Dedifferentiated amniotic fluid mesenchymal stem cell (primary cell): Measurements from ENCODE around the gene PAQR6.
"Not testable (repeated sequence)": the region's sequence is repeated elsewhere in the genome, so short reads cannot be mapped to it uniquely, and the experiment has no call there.

Source experiments
- DNase-seq: peaks from one replicate; pipeline ENCODE4 v3.0.0-alpha.2; 2016; ENCODE audit errors: extremely low spot score

Gene PAQR6

DNA sequence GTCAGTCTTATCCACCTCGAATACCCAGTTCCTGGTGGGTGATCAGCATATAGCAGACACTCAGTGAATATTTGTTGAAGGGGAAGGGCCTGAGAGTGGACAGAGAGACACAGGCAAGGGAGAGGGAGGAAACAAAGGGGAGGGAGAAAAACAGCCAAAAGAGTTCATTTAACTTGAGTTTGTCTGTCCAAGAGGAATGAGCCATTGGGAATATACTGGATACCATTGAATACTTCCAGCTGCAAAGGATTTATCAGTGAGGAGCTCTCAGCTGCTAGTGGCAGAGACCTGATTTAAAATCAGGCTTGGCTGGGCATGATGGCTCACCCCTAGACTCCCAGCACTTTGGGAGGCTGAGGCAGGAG lies 17.4 kb downstream of the PAQR6 start:
- no peak for DNase-seq

DNA sequence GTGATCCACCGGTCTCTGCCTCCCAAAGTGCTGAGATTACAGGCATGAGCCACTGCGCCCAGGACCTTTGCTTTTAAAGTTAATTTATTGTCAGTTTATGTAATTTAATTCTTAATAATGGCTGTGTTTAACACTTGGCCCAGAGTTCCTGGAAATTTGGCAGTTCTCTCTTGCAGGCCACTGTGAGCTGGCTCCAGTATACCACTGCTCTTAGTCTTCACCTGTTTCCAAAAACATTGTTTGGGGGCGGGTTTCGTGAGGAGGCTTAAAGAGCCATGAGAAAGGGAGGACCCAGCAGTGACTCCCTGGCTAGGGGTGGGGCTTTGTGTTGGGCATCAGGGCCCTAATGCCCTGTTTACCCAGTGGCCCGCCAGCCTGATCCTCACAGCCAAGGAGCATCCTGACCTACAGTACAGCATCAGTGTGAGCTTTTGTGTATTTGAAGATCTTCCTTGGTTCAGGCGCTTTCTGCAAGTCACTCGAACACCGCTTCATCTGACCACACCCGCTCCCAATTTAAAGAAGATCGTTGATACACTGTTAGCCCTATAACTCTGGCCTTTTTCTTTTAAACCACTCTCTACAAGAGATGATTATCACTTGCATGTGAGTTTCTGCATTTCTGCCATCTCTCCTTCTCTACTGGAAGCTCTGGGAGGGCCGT lies 17.9 kb downstream of the PAQR6 start:
- no peak for DNase-seq

DNA sequence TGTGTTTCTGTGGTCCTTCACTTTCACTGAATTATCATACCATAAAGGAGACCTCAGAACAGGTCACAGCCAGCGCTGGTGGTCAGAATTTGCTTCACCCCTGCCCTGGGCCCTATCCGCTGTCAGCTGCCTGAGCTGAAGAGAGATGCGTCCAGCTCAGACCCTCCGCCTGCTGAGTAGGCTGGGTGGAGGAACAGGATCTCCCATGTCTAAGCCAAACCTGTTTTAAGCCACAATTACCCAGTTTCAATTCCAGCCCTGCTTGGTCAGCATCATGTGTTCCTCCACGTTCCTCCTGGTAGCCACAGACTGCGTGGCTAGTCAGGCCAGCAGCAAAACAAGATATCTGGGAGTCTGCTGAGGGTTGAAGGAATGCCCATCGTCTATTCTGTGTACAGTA lies 19.4 kb downstream of the PAQR6 start:
- no peak for DNase-seq

DNA sequence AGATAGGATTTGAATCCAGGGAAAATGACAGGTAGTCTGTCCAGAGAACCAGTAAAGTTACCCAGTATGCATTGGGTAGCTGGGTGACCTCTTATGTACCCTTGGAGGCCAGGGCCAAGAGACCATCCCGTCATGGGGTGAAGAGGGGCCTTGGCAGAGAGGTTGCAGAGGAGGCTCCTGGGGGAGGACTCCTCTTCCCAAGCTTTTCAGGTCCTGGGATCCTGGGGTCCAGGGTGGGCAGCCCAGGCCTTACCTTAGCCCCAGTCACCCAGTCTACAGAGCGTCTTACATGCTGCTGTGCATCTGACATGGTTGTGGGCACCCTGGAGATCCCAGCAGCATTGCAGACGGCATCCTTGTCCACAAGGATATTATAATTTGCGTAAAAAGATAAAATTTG lies 21.1 kb downstream of the PAQR6 start:
- DNase-seq, result no peak

DNA sequence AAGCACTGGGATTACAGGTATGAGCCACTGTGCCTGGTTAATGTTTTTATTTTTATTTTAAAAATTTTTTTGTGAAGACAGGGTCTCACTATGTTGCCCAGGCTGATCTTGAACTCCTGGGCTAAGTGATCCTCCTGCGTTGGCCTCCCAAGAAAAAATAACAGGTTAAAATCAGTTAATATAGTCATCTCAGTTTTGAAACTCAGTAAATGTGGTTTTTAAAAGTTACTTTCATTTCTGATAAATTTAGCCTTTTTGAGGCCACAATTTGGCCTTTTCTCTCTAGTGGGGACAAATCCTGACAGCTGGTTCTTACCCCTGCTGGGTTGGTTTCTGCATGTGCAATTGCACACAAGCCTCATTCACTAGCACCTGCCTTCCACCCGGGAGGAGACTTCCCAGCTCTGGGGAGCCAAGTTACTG lies 21.7 kb downstream of the PAQR6 start:
- DNase-seq, result no peak

DNA sequence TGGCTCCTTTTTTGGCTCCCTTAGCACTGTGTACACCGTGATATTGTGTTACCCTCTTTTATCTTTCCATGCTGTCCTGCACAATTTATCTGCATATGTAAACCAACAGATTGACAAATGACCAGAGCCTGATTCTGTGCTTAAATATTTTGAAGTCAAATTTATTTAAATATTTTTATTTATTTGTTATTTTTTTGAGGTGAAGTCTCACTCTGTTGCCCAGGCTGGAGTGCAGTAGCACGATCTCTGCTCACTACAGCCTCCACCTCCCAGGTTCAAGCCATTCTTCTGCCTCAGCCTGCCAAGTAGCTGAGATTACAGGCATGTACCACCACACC lies 22.2 kb downstream of the PAQR6 start:
- no peak for DNase-seq

DNA sequence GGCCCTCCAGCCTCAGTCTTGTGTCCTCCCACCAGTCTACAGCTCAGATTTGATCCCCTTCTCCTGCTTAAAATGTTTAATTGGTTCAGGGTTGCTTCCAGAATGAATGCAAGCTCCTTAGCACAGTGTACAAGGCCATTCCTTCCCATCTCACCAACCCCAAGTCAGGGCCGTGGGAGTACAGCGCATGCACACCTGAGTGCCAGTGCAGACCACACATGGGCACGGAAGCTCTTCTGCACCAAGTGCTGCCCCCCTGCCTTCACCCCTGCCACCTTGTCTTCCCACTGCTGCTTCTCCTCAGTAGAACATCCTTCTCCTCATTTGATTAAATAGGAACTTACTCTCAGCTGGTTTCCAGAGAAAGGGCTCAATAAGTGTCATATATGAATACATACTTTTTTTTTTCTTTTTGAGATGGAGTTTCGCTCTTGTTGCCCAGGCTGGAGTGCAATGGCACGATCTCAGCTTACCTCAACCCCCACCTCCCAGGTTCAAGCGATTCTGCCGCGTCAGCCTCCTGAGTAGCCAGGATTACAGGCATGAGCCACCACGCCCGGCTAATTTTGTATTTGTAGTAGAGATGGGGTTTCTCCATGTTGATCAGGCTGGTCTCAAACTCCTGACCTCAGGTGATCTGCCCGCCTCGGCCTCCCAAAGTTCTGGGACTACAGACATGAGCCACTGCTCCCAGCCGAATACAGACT lies 25.7 kb downstream of the PAQR6 start:
- DNase-seq, result no peak

DNA sequence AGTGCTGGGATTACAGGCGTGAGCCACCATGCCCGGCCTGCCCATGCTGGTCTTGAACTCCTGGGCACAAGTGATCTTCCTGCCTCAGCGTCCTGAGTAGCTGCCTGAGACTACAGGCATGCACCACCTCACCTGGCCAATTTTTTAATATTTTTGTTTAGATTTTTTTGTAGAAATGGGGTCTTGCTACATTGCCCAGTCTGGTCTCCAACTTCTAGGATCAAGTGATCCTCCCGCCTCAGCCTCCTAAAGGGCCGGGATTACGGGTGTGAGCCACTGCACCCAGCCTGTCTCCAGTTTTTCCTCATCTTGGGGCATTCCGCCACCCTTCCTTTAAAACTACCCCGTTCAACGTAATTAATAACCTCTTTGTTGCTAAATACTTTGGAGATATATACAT lies 27.6 kb downstream of the PAQR6 start:
- no peak for DNase-seq

DNA sequence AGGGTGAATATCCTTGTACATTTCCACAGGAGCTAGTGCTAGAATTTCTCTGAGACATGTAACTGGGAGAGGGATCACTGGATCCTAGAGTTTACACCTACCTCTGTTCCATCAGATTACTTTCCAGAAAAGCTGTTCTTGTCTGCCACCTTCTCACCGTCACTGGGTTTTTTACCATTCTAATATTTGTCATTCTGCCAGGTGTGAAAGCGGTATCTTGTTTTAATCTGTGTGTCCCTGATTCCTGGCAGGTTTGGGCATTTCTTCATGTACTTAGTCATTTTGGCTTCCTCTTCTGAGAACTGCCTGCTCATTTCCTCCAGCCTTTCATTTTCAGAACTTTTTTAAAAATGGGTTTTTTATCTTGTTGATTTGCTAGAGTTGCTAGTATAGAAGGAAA lies 30.0 kb downstream of the PAQR6 start:
- DNase-seq, result no peak

DNA sequence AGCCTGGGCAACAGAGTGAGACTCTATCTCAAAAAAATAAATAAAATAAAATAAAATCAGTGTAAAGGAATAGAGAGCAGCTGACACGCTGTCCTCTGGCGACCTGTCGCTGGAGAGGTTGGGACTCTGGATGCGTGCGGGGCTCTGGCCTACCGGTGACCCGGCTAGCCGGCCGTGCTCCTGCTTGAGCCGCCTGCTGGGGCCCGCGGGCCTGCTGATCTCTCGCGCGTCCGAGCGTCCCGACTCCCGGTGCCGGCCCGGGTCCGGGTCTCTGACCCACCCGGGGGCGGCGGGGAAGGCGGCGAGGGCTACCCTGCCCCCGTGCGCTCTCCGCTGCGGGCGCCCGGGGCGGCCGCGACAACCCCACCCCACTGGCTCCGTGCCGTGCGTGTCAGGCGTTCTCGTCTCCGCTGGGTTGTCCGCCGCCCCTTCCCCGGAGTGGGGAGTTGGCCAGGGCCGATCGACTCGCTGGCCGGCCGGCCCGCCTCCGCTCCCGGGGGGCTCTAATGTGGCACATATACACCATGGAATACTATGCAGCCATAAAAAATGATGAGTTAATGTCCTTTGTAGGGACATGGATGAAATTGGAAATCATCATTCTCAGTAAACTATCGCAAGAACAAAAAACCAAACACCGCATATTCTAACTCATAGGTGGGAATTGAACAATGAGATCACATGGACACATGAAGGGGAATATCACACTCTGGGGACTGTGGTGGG lies 31.3 kb downstream of the PAQR6 start:
- DNase-seq, result not testable (repeated sequence)

DNA sequence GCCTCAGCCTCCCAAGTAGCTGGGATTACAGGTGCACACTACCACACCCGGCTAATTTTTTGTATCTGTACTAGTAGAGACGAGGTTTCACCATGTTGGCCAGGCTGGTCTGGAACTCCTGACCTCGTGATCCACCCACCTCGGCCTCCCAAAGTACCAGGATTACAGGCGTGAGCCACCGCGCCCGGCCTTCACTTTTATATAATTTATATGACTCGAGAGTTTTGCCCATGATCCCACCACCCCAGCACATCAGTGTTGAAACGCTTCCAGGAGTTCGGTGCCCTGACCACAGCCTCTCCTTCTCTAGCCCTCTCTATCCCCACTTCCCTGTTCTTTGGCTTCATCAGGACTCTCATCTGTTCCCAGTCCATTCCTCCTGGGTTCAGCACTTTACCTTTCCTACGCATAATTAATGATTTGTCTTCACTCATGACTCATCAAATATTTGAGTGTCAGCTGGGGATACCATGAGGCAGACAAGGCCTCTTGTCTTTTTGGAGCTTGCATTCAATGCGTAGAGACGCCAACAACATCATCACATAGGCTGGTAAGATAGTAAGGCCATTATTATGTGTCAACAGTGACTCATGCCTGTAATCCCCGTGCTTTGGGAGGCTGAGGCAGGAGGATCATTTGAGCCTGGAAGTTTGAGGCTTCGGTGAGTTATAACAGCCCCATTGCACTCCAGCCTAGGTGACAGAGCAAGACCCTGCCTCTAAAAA lies 33.7 kb downstream of the PAQR6 start:
- DNase-seq, result no peak

DNA sequence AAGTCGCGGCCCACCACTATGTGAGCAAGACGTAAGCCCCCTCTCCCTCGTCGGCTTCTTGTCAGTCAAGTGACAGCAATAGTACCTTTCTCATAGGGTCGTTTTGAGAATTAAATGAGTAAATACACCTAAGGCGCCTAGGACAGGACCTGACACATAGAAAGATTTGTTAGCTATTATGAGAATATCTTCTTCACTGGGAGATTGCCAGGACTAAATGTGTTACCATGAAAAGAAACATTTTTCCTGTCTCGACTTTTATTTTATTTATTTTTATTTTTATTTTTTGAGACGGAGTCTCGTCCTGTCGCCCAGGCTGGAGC lies 34.3 kb downstream of the PAQR6 start:
- DNase-seq, result no peak

DNA sequence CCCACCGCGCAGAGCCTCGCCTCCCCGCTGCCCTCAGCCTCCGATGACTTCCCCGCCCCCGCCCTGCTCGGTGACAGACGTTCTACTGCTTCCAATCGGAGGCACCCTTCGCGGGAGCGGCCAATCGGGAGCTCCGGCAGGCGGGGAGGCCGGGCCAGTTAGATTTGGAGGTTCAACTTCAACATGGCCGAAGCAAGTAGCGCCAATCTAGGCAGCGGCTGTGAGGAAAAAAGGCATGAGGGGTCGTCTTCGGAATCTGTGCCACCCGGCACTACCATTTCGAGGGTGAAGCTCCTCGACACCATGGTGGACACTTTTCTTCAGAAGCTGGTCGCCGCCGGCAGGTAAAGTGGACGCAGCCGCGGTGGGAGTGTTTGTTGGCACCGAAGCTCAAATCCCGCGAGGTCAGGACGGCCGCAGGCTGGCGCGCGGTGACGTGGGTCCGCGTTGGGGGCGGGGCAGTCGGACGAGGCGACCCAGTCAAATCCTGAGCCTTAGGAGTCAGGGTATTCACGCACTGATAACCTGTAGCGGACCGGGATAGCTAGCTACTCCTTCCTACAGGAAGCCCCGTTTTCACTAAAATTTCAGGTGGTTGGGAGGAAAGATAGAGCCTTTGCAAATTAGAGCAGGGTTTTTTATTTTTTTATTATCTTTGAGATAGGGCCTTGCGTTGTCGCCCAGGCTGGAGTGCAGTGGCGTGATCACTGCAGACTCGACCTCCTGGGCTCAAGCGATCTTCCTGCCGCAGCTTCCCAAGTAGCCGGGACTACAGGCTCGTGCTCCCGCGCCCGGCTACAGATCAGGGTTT lies 34.8 kb downstream of the PAQR6 start, which contains the start of gene PMF1:
TSS of gene PMF1 (plus strand) at position 175 of the 811 bp plus-strand sequence. CDS start at position 184, 9 bp downstream.
- DNase-seq, result peak; percentile 97

DNA sequence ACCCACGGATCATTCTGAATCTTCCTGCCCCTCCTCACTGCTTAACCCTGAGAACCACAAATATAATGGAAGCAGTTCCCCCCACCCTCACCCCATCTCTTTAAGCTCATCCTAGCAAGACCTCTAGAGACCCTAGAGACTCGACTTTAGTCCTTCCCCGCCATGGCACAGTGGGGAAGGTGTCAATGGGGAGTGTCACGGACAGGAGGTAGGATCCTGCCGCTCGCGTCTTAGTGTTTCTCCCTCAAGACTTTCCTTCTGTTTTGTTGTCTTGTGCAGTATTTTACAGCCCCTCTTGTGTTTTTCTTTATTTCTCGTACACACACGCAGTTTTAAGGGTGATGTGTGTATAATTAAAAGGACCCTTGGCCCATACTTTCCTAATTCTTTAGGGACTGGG lies 35.7 kb downstream of the PAQR6 start:
- no peak for DNase-seq

DNA sequence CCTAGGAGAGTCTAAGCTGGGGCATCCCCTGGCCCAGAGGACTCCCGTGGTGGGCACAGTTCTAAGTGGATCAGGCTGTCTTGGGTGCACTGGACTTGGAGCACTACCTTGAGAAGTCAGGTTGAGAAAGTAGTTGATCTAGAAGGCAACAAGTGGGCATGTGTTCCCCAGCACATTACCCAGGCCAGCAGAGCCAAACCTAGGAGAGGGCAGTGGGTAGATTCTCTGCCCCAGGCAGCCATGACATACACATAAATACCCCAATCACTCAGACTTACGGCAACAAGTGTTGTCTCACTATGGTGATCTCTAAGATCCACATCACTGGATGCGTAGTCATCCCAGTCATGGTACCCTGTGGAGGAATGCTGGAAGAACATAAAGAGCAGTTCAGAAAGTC lies 36.6 kb downstream of the PAQR6 start:
- DNase-seq, result no peak

DNA sequence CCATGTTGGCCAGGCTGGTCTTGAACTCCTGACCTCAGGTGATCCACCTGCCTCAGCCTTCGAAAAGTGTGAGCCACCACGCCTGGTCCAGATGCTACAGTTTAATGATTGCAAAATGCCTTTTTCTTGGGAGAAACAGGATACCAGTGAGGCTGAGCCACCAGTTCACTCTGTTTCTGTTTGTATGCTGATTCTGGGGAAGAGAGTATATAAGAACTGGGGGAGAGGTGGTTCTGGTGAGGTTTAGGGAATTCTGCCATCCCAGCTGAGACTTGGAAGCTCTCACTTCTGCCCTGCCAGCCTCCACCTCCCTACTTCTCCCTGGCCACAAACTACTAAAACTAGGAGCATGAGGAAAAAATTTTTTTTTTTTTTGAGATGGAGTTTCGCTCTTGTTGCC lies 43.2 kb downstream of the PAQR6 start:
- no peak for DNase-seq

DNA sequence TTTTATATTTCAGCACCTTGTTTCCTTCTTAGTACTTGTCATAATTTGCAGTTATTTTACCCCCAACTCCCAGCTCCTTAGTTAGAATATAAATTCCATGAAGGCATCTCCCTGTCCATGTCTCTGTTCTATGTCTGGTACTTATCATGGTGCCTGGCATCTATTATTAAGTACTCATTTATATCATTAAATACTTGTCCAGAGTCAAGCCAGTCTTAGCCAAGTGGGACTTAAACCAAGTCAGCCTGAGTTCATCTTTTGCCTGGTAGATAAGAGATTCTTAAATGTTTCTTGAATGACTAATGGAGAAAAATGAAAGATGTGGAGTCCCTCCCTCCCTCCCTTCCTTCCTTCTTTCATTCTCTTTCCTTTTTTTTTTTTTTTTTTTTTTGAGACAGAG lies 44.5 kb downstream of the PAQR6 start:
- no peak for DNase-seq

DNA sequence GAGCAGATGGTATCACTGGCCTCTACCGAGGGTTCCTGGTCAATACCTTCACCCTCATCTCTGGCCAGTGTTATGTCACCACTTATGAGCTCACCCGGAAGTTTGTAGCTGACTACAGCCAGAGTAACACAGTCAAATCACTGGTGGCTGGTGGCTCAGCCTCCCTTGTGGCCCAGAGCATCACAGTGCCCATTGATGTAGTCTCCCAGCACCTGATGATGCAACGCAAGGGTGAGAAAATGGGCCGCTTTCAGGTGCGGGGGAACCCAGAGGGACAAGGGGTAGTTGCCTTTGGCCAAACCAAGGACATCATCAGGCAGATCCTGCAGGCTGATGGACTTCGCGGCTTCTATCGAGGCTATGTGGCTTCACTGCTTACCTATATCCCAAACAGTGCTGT lies 47.8 kb downstream of the PAQR6 start:
- no peak for DNase-seq

DNA sequence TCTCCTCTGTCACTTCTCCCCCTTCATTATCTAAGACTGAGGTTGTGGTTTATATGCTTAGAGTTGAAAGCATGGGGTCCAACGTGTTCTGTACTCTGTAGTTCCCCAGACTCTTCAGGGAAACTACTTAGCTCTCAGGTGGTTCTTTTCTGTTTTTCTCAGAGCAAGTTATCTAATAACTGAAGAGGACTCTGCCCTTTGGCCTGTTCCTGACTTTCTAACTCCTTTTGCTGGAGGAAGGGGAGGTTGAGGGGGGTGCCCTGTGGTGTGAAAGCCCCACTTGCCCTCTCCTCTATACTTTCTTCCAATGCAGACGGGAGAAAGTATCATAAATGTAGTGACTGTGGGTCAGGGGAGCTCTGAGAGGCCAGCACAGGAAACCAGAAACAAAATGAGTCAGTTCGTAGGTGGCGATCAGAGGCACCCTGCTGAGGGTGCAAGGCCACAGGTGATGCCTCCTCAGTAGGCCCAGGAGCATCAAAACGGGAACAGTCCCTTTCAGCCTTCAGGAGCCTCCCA lies 49.0 kb downstream of the PAQR6 start:
- no peak for DNase-seq

DNA sequence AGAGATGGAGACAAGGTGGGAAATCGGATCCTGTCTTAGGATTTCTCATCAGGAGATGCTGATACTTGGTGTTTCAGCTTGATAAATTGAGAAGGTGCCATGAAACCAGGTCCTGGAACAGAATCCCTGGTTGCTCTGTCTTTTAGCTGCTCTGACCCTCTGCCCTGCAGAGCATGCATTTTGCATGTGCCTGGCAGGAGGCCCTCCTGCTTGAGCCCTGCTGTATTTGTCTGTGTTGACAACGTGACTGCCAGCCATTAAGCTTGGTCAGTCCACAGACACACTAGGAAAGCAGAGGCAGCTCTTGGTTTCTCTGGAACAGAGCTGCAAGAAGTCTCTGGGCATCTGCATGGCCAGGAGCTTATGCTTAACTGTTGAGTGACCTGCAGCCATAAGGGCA lies 51.4 kb downstream of the PAQR6 start:
- DNase-seq, result no peak

DNA sequence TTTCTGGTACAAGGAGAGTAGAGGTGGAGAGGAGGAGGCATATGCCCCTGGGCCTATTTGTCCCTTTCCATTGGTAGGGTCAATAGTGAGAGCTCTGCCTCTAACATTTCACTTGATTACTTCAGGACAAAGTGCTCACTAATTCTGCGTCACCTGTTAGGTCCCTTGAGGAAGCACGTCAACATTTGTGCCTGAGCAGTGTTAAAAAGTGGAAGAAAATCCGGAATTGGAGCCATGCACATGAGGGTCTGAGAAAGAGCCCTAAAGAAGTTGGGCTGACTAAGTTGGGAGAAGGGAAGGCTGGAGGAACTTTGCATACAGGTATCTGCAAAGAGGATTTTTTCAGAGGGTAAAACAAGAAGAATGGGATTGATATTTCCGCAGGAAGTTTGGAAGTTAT lies 52.0 kb downstream of the PAQR6 start:
- DNase-seq, result no peak

DNA sequence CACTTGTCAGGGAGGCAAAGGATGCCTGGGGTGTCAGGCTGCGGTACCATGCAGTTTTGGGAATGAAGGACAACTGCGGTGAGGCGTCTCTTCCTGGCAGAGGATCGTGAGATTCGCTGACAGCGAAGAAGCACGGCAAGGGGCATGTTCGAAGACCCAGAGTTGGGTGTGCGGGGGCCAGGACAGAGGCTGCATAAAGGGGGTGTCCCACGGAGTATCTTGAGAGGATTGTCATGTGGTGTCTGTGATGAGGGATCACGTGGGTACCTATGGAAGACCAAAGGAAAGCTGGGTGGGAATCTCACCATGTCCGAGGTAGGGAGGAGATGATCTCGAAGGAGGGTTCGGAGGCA lies 53.6 kb downstream of the PAQR6 start:
- DNase-seq, result no peak
